ENCODE data around the gene SSH2. TPM values are rescaled to one million over a fixed set of nuclear protein-coding genes. Genes with fewer than 3 reads are reported as not detected.

SSH2 gene
- polyA plus RNA-seq, 1 of the 3 experiments (the other 2 are of a cell fraction) = 8.8 TPM

DNA sequence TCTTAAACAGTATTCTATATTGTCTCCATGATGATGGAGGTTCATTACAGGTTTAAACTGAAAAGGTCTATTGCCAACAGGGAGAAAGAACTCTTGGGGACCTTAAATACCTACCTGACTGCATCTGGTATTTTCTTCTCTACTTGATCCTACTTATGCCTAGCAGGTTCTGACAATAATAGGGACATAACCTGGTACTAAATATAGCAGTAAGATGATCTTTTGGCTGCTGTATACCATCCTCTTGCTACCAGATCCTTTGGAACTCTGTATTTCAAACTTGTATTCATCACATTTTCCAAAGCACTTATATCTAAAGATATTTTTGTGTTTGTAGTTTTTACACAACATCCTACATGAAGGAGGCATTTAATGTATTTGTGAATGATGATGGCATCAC is 160.8 kb downstream of the SSH2 start:
- H3K9ac ChIP-seq = no peak overlapping the region
- POLR2A ChIA-PET = no interaction called here
- CTCF ChIA-PET = interaction anchor here (0.7 to 1.3 kb wide), 3 partner anchors 10 to 130 kb away, joined by 3 to 7 read pairs (median 5); no protein-coding TSS in a partner anchor

GRCh38 chr17:29766796-29767327 is 163.2 kb downstream of the SSH2 start:
- Histone ChIP-seq H3K9ac (no peak overlapping the region), H3K79me2 (ENCODE audit: insufficient read depth) (no peaks in the 10 kb centered on the region), H2AFZ (ENCODE audit: low read depth) (no peak overlapping the region), H3F3A (replicated peaks; ENCODE audit: insufficient read depth) (peaks cover 15% of the 10 kb centered on the region), H3K27me3 (ENCODE audit: insufficient read depth) (no peaks in the 10 kb centered on the region), H3K4me1 (ENCODE audit: control insufficient read depth in 1 of 2, insufficient read depth in 2 of 2, low read depth in 1 of 2, low read length in 1 of 2) (peaks cover 11 to 21% of the 10 kb centered on the region in 2 experiments; a peak in 3 of 4 replicates), H3K4me3 (ENCODE audit: low read depth in 2 of 2, low read length in 1 of 2) (no peak overlapping the region), H4K20me1 (ENCODE audit: insufficient read depth) (no peaks in the 10 kb centered on the region), H3K9me3 (no peaks in the 10 kb centered on the region), H3K9me2 (no peaks in the 10 kb centered on the region), H3K4me2 (no peak overlapping the region), H3K27ac (ENCODE audit: low read depth in 2 of 2, low read length in 1 of 2) (peak overlapping the region in 1 of 2 experiments; percentile 30; a peak in 1 of 4 replicates), H3K36me3 (replicated peaks in 1 of 2; ENCODE audit: control insufficient read depth in 1 of 2, insufficient read depth in 2 of 2, low read length in 1 of 2) (no peaks in the 10 kb centered on the region)
- ChIA-PET CTCF (interaction anchor here (0.7 to 1.9 kb wide), 3 partner anchors 11 to 327 kb away, joined by 3 to 9 read pairs (median 4); no protein-coding TSS in a partner anchor), POLR2A (no interaction called here)
- DNase-seq = no peak
- TF ChIP-seq ZBTB33 (IDR thresholded peaks at IDR 0.05; ENCODE audit: borderline replicate concordance, low read depth) = no peak
- no peak for TF ChIP-seq TCF12 (IDR thresholded peaks at IDR 0.05)
- TF ChIP-seq TAF1 (IDR thresholded peaks at IDR 0.05; ENCODE audit: borderline replicate concordance, low read depth, low read length) = no peak
- no peak for TF ChIP-seq ELF1 (IDR thresholded peaks at IDR 0.05)
- TF ChIP-seq MXI1 (IDR thresholded peaks at IDR 0.05; ENCODE audit: low read depth, low read length) = no peak
- TF ChIP-seq, protein P1, sequence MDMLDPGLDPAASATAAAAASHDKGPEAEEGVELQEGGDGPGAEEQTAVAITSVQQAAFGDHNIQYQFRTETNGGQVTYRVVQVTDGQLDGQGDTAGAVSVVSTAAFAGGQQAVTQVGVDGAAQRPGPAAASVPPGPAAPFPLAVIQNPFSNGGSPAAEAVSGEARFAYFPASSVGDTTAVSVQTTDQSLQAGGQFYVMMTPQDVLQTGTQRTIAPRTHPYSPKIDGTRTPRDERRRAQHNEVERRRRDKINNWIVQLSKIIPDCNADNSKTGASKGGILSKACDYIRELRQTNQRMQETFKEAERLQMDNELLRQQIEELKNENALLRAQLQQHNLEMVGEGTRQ (IDR thresholded peaks at IDR 0.05; ENCODE audit: borderline replicate concordance, low read depth, low read length) = no peak
- TF ChIP-seq REST (IDR thresholded peaks at IDR 0.05; ENCODE audit: low read depth, low read length) = no peak
- no peak for TF ChIP-seq SMC3 (IDR thresholded peaks at IDR 0.05; ENCODE audit: low read depth, low read length)
- TF ChIP-seq POLR2AphosphoS5 (IDR thresholded peaks at IDR 0.05; ENCODE audit: low read depth, low read length) = no peak
- no peak for TF ChIP-seq IRF3 (IDR thresholded peaks at IDR 0.05; ENCODE audit: low read depth, low read length)
- TF ChIP-seq EP300 (IDR thresholded peaks at IDR 0.05; ENCODE audit: borderline replicate concordance in 1 of 2, low read depth in 1 of 2, low read length in 1 of 2) = no peak
- TF ChIP-seq FOXM1 (IDR thresholded peaks at IDR 0.05; ENCODE audit: low read depth) = no peak
- TF ChIP-seq RXRA (IDR thresholded peaks at IDR 0.05; ENCODE audit: borderline replicate concordance, low read depth) = no peak
- no peak for TF ChIP-seq RFX5 (IDR thresholded peaks at IDR 0.05; ENCODE audit: low read length)
- TF ChIP-seq NFIC (IDR thresholded peaks at IDR 0.05; ENCODE audit: borderline replicate concordance) = no peak

More for the DNA sequence above, 160.8 kb downstream of the SSH2 start:
- Histone ChIP-seq H3K4me2 (no peak overlapping the region), H3K36me3 (replicated peaks in 1 of 2; ENCODE audit: control insufficient read depth in 1 of 2, insufficient read depth in 2 of 2, low read length in 1 of 2) (no peaks in the 10 kb centered on the region), H3K4me1 (ENCODE audit: control insufficient read depth in 1 of 2, insufficient read depth in 2 of 2, low read depth in 1 of 2, low read length in 1 of 2) (peaks cover 0 to 19% of the 10 kb centered on the region in 2 experiments; a peak in 2 of 4 replicates), H3F3A (replicated peaks; ENCODE audit: insufficient read depth) (peaks cover 7% of the 10 kb centered on the region), H3K27ac (ENCODE audit: low read depth in 2 of 2, low read length in 1 of 2) (no peak overlapping the region), H3K27me3 (ENCODE audit: insufficient read depth) (no peaks in the 10 kb centered on the region), H3K9me3 (no peaks in the 10 kb centered on the region), H2AFZ (ENCODE audit: low read depth) (no peak overlapping the region), H3K4me3 (ENCODE audit: low read depth in 2 of 2, low read length in 1 of 2) (no peak overlapping the region), H3K9me2 (no peaks in the 10 kb centered on the region), H3K79me2 (ENCODE audit: insufficient read depth) (no peaks in the 10 kb centered on the region), H4K20me1 (ENCODE audit: insufficient read depth) (no peaks in the 10 kb centered on the region)
- TF ChIP-seq, protein P1 (IDR thresholded peaks at IDR 0.05; ENCODE audit: borderline replicate concordance, low read depth, low read length) = no peak
- TF ChIP-seq MXI1 (IDR thresholded peaks at IDR 0.05; ENCODE audit: low read depth, low read length) = no peak
- TF ChIP-seq RCOR1 (IDR thresholded peaks at IDR 0.05; ENCODE audit: low read length) = no peak
- no peak for TF ChIP-seq MAX (IDR thresholded peaks at IDR 0.05; ENCODE audit: low read depth)
- TF ChIP-seq GABPA (IDR thresholded peaks at IDR 0.05; ENCODE audit: low read depth) = no peak
- TF ChIP-seq EP300 (IDR thresholded peaks at IDR 0.05; ENCODE audit: borderline replicate concordance in 1 of 2, low read depth in 1 of 2, low read length in 1 of 2) = no peak
- no peak for DNase-seq

Measured in SK-N-SH (cell line).